A673 (cell line): ENCODE results near the gene FFAR2. TPM values are rescaled to one million over a fixed set of nuclear protein-coding genes. Genes with fewer than 3 reads are reported as not detected.
"Not testable (repeated sequence)": the region's sequence is repeated elsewhere in the genome, so short reads cannot be mapped to it uniquely, and the experiment has no call there.

Source experiments
- BruUV-seq: library from RNA; stranded (reverse); fragments of 400-500 nt; replicated peaks from 2 replicates; lab custom pipeline; 2021; lab: Mats Ljungman, UMichigan
- CTCF ChIA-PET: fragments of 300-600 bp; sonication (Branson Sonifier 250); formaldehyde crosslinking; loops from one replicate; lab custom pipeline; 2022; ENCODE audit warnings: antibody characterized with exemption; lab: Charles Lee
- POLR2A ChIA-PET: fragments of 300-600 bp; sonication (Branson Sonifier 250); formaldehyde crosslinking; loops from one replicate; lab custom pipeline; 2022; ENCODE audit warnings: antibody characterized with exemption; ENCODE audit not compliant: low non-redundant PET; lab: Charles Lee
- DNase-seq: peaks from one replicate; pipeline ENCODE4 v3.0.0-alpha.2; 2015; ENCODE audit warnings: low spot score
- H3K27ac ChIP-seq: fragments of 200-600 bp; sonication (generic); 2 replicates; pipeline ENCODE4 v1.5.1; 2016; ENCODE audit warnings: mixed run types, low read depth, mild to moderate bottlenecking, mixed read lengths, antibody characterized with exemption, low read length; ENCODE audit not compliant: poor library complexity, severe bottlenecking
- H3K27me3 ChIP-seq: fragments of 200-600 bp; sonication (generic); replicated peaks from 2 replicates; pipeline ENCODE4 v1.6.1; 2017; ENCODE audit warnings: mixed run types, low read depth, mild to moderate bottlenecking, mixed read lengths, antibody characterized with exemption, low read length; ENCODE audit not compliant: insufficient read depth, poor library complexity
- H3K36me3 ChIP-seq: fragments of 200-600 bp; sonication (generic); 2 replicates; pipeline ENCODE4 v1.6.1; 2016; ENCODE audit warnings: mixed run types, mild to moderate bottlenecking, mixed read lengths, antibody characterized with exemption, low read length; ENCODE audit not compliant: insufficient read depth, poor library complexity, severe bottlenecking
- H3K4me1 ChIP-seq: fragments of 200-600 bp; sonication (generic); 2 replicates; pipeline ENCODE4 v1.6.1; 2017; ENCODE audit warnings: mixed run types, mild to moderate bottlenecking, mixed read lengths, antibody characterized with exemption, low read length; ENCODE audit not compliant: insufficient read depth, poor library complexity, severe bottlenecking
- H3K4me3 ChIP-seq: fragments of 200-600 bp; sonication (generic); 2 replicates; pipeline ENCODE4 v1.5.1; 2016; ENCODE audit warnings: low read depth, mixed run types, mild to moderate bottlenecking, mixed read lengths, low read length; ENCODE audit not compliant: poor library complexity, severe bottlenecking
- H3K9me3 ChIP-seq: fragments of 200-600 bp; sonication (generic); 2 replicates; pipeline ENCODE4 v1.6.1; 2016; ENCODE audit warnings: mixed run types, low read depth, mild to moderate bottlenecking, mixed read lengths, antibody characterized with exemption, low read length; ENCODE audit not compliant: poor library complexity, severe bottlenecking
- CTCF ChIP-seq: fragments of 300-800, 200-600 bp; sonication (generic); conservative IDR thresholded peaks from 2 replicates; pipeline ENCODE4 v1.5.1; 2017; ENCODE audit warnings: low read depth, mild to moderate bottlenecking, antibody characterized with exemption, low read length, moderate library complexity, mixed read lengths
- EZH2 ChIP-seq: fragments of 200-600 bp; sonication (generic); IDR thresholded peaks from 2 replicates; pipeline ENCODE4 v1.6.1; 2017; ENCODE audit warnings: borderline replicate concordance, low read depth, mild to moderate bottlenecking, mixed read lengths, antibody characterized with exemption, low read length; ENCODE audit not compliant: poor library complexity, severe bottlenecking
- intact Hi-C: fragments of 100-400 bp; cut with micrococcal nuclease; formaldehyde crosslinking; loops from one replicate; pipeline ENCODE4 v1.10.0; 2022; ENCODE audit not compliant: unreplicated experiment
- total RNA-seq: library from RNA; stranded (reverse); gene quantifications from 2 replicates; pipeline ENCODE4 v1.2.3, GENCODE V29; 2021

FFAR2 gene
- total RNA-seq, 1 experiment from 2014 or later: not detected

DNA sequence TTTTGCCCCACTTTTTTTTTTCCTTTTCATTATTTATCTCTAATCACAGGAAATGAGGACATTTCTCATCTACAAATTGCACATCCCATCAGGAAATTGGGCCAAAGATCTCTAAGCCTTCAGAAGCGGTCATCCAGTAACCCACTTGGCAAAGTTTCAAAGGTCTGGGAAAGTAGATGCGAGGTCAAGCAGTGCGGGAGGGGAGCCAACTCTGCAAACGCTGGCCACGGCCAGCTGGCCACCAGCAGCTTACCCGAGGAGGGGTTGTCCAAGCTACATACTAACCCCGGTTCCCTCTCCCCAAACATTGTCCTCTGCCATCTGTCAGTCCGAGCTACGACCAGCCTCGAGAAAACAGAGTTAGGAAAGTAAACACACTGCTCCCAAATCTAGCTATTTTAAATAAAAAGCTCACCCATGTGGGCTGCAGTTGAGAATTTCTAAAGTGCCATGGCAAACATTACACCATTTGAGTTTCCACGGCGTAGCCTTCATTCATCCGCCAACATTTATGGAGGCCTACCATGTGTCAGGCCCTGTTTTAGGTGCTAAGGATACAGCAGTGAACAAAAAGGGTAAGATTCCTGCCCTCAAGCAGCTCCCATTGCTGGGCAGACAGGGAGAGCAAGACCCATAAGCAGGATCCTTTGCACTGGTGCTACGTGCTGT, 11.5 kb downstream of the FFAR2 start:
- H3K9me3 ChIP-seq: no peaks in the 10 kb centered on the region
- H3K36me3 ChIP-seq: no peaks in the 10 kb centered on the region
- no peaks in the 10 kb centered on the region for H3K27me3 ChIP-seq
- no peak overlapping the region for H3K27ac ChIP-seq
- H3K4me3 ChIP-seq: no peak overlapping the region
- ChIA-PET POLR2A (no interaction called here), CTCF (no interaction called here)
- H3K4me1 ChIP-seq: no peaks in the 10 kb centered on the region
- no peak for DNase-seq
- intact Hi-C loops: no loop called here
- BruUV-seq: no TSS peak
- no peak for TF ChIP-seq EZH2
- no peak for TF ChIP-seq CTCF

DNA sequence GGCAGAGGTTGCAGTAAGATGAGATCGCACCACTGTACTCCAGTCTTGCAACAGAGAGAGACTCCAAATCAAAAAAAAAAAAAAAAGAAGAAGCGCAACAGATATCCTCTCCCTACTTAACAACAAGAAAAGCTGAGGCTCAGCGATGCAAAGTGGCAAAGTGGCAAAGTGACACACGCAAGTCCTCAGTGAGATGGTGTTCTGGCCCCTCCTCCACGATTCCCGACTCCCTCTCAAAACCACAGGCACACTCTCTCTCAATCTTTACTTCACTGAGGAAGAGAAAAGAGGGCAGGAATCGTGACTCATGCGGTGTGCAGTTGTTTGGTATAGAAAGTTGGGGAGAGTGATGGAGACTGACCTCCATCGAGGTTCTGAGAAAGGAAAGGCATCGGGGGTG, 12.6 kb downstream of the FFAR2 start:
- intact Hi-C loops: no loop called here
- no peaks in the 10 kb centered on the region for H3K4me1 ChIP-seq
- no TSS peak for BruUV-seq
- no peaks in the 10 kb centered on the region for H3K27me3 ChIP-seq
- no peak overlapping the region for H3K27ac ChIP-seq
- no peaks in the 10 kb centered on the region for H3K9me3 ChIP-seq
- no peak for DNase-seq
- ChIA-PET CTCF (interaction anchor here (0.7 kb wide), 1 partner anchor 391 kb away, joined by 5 read pairs; no protein-coding TSS in a partner anchor), POLR2A (no interaction called here)
- H3K36me3 ChIP-seq: no peaks in the 10 kb centered on the region
- H3K4me3 ChIP-seq: no peak overlapping the region
- no peak for TF ChIP-seq CTCF
- no peak for TF ChIP-seq EZH2

DNA sequence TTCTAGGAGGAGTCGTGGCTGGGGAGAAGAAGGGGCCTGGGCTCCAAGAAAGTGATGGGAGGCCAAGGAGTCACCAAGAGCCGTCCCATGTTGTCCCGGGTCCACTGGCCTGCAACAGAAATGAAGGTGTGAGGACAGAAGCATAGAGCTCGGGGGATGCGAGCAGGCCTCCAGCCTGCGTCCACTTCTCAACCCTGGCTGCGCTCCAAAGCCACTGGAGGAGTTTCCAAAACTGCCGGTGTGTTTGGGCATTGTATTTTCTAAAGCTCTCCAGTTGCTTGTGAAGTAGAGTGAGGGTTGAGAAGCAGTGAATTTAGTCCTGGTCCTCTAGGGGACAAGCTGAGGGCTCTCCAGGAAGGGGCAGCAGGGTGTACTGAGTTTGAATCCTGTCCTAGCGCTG, 13.0 kb downstream of the FFAR2 start:
- H3K36me3 ChIP-seq: no peaks in the 10 kb centered on the region
- no TSS peak for BruUV-seq
- ChIA-PET CTCF (no interaction called here), POLR2A (no interaction called here)
- intact Hi-C loops: no loop called here
- no peak for TF ChIP-seq CTCF
- no peak for TF ChIP-seq EZH2
- H3K27me3 ChIP-seq: no peaks in the 10 kb centered on the region
- no peaks in the 10 kb centered on the region for H3K9me3 ChIP-seq
- H3K4me1 ChIP-seq: no peaks in the 10 kb centered on the region
- DNase-seq: no peak
- no peak overlapping the region for H3K27ac ChIP-seq
- no peak overlapping the region for H3K4me3 ChIP-seq

GRCh38 chr19:35461788-35462187, 13.7 kb downstream of the FFAR2 start:
- POLR2A ChIA-PET, H3K27me3 ChIP-seq, intact Hi-C loops, H3K36me3 ChIP-seq, H3K27ac ChIP-seq, H3K4me3 ChIP-seq, H3K9me3 ChIP-seq, BruUV-seq, DNase-seq, CTCF ChIA-PET, H3K4me1 ChIP-seq: not testable (repeated sequence)
